ENCODE results near the gene DDX6.
"Not testable (repeated sequence)": the region's sequence is repeated elsewhere in the genome, so short reads cannot be mapped to it uniquely, and the experiment has no call there.

The DDX6 gene

DNA sequence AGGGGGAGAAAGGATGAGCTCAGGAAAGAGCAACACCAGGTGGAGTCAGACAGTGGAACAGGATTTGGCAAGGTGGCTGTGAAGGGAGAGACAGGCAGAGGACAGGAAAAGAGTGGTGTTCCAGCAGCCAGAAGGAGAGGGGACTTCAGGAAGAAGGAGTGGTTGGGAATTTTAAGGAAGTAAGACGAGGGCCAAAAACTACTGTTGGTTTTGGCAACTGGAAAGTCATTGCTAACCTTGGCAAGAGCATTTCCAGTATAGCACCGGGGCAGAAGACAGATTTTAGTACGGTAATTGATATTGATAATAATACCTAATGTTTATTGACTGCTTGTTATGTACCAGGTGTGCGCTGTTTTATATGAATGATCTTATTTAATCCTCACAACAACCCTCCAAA lies 15.4 kb upstream of the DDX6 start:
- H3K9me3 Mint-ChIP-seq, result no peaks in the 10 kb centered on the region
- H3K4me1 Mint-ChIP-seq, result peaks cover 19% of the 10 kb centered on the region
- H3K27me3 Mint-ChIP-seq, result no peaks in the 10 kb centered on the region
- no peak for ATAC-seq
- H3K27ac Mint-ChIP-seq, result peak overlapping the region in 1 of 2 donors; percentile 20
- DNase-seq, result no peak
- H3K4me3 Mint-ChIP-seq, result no peak overlapping the region

DNA sequence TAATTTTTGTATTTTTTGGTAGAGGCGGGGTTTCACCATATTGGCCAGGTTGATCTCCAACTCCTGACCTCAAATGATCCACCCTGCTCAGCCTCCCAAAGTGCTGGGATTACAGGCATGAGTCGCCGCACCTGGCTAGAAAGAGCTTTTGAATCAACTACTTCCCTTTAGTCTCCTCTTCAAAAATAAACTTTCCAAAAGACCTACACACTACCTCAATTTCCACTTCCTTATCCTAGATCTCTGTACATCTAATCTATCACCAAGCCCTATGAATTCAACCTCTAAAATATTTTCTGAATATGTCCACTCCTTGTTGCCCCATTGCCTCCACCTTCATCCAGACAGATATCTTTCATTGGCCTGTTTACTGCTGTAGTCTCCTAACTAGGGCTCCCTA lies 13.1 kb upstream of the DDX6 start:
- no peaks in the 10 kb centered on the region for H3K27me3 Mint-ChIP-seq
- DNase-seq (no peak), ATAC-seq (no peak)
- no peaks in the 10 kb centered on the region for H3K9me3 Mint-ChIP-seq
- H3K4me1 Mint-ChIP-seq, result peaks cover 15% of the 10 kb centered on the region
- peak overlapping the region in 1 of 2 donors; percentile 17 for H3K27ac Mint-ChIP-seq
- H3K4me3 Mint-ChIP-seq, result no peak overlapping the region

DNA sequence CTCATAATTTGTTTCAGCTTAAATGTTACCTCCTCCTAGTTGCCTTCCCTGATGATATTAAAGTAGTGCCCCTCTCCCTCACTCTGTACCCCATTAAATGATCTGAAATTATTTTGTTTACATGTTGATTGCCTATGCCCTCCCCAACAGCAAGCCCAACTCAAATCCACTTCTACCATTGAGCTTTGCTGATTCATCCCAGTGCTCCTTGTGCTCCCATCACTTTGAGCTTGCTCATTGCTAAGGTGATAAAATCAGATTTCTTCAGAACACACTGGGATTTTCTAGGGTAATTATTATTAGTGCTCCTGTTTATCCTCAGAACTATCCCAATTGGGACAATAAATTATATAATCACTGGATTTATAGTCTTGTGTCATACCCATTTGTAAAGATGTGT lies 8.4 kb upstream of the DDX6 start:
- Mint-ChIP-seq H3K27me3 (no peaks in the 10 kb centered on the region), H3K27ac (no peak overlapping the region), H3K9me3 (no peaks in the 10 kb centered on the region), H3K4me1 (no peaks in the 10 kb centered on the region), H3K4me3 (no peak overlapping the region)
- no peak for ATAC-seq
- no peak for DNase-seq

DNA sequence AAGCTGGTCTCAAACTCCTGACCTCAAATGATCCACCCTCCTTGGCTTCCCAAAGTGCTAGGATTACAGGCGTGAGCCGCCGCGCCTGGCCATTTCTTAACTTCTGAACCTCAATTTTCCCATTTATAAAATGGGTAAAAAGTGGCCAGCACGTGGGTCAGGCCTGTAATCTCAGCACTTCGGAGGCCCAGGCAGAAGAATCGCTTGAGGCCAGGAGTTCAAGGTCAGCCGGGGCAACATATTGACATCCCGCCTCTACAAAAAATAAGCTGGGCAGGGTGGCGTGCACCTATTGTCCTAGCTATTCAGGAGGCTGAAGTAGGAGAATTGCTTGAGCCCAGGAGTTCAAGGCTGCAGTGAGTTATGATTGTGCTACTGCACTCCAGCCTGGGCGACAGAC lies 6.5 kb upstream of the DDX6 start:
- Mint-ChIP-seq H3K27me3 (no peaks in the 10 kb centered on the region), H3K4me1 (peaks cover 10% of the 10 kb centered on the region), H3K4me3 (no peak overlapping the region), H3K9me3 (no peaks in the 10 kb centered on the region), H3K27ac (no peak overlapping the region)
- DNase-seq (no peak), ATAC-seq (no peak)

DNA sequence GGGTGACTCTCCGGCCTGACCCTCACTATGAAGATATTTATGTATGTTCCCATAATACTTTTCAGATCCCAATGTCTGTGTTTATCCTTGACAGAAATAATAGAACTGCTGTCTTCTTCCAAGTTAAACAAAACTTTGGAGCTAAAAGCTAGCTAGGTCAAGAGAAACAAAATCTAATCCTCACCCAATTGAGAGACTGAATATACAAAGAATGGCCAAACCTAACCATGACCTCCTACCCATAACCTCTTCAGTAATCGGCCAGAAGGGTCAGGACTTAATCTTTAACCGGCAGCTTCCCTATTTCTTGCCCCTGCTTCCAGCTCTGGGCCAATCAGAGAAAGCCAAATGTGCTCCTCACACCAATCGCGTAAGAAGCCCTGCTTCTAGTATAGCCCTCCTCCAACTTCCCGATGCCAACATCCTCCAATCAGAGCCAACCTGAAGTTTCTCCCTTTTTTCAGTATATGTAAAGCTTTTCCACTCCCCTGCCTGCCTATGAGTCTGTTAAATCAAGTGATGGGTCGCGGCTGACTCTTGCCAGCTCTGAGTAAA lies 1.7 kb upstream of the DDX6 start:
- Mint-ChIP-seq H3K4me1 (peaks cover 15% of the 10 kb centered on the region), H3K4me3 (peak overlapping the region; percentile 97 to 99), H3K9me3 (no peaks in the 10 kb centered on the region), H3K27ac (peak overlapping the region; percentile 99), H3K27me3 (no peaks in the 10 kb centered on the region)
- DNase-seq (peak; percentile 46 to 83), ATAC-seq (peak; percentile 72)

DNA sequence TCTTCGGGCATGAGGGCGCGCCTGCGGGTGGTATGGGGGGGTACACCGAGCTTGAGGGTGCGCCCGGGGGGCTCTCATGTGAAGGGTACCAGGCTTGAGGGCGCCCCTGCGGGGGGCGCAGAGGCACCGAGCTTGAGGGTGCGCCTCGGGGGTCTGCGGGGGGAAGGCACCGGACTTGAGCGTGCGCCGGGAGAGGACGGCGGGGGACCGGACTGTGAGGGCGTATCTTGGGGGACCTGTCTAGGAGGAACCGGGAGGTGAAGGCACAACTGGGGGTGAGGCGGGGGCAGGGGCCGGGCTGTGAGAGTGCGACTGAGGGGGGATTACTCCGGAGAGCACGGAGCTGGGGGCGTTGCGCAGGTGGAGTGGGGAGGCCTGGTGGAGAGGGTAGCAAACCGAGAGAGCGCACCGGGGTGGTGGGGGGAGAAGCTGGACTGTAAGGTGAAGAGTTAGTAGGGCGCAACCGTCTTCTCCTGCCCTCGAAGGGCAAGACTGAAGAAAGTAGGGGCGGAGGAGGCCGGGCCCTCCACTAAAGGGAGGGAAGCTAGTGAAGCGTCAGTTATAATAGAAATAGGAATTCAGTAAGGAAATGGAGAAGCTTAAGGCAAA lies 1.1 kb upstream of the DDX6 start:
- no peaks in the 10 kb centered on the region for H3K27me3 Mint-ChIP-seq
- H3K9me3 Mint-ChIP-seq, result no peaks in the 10 kb centered on the region
- peak overlapping the region; percentile 97 to 99 for H3K4me3 Mint-ChIP-seq
- DNase-seq (peak; percentile 34 to 65), ATAC-seq (peak; percentile 30)
- H3K27ac Mint-ChIP-seq, result peak overlapping the region; percentile 99
- H3K4me1 Mint-ChIP-seq, result peaks cover 20% of the 10 kb centered on the region

DNA sequence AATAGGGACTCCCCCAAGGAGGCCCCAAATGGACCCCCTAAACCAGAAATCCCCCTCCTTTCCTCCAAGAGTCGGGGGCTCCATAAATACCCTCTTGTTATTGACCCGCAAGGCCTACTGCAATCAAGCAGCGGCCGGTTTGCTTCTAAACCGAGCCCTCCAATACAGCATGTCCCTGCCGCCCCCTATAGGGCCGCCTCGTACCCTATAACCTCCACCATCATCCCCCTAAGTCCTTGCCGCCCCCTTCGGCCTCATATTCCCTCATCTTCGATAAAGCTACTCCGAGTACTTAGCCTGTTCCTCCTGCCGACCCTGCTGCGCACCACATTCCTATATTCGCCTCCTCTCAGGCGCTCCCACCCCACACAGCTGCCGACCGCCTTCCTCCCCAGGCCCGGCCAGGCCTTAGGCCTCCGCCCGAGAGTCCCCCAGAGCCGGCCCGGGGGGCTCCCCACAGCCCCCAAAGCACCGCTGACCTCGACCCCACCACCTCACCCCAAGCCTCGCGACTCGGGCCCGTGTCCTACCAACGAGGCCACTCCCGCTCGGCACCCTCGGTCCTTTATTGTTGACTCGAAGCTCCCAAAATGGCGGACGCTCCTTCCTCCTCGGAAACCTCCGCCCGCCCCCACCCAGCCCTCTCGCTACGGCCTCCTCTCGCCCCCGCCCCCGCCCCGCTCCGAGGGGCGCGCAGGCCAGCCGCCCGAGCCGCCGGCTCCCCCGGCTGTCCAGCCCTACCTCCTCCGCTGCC lies 430 bp downstream of the DDX6 start:
- DNase-seq (peak; percentile 69 to 76), ATAC-seq (peak; percentile 52)
- Mint-ChIP-seq H3K4me1 (peaks cover 34% of the 10 kb centered on the region), H3K27ac (peak overlapping the region; percentile 99), H3K27me3 (no peaks in the 10 kb centered on the region), H3K9me3 (no peaks in the 10 kb centered on the region), H3K4me3 (peak overlapping the region; percentile 97 to 99)

DNA sequence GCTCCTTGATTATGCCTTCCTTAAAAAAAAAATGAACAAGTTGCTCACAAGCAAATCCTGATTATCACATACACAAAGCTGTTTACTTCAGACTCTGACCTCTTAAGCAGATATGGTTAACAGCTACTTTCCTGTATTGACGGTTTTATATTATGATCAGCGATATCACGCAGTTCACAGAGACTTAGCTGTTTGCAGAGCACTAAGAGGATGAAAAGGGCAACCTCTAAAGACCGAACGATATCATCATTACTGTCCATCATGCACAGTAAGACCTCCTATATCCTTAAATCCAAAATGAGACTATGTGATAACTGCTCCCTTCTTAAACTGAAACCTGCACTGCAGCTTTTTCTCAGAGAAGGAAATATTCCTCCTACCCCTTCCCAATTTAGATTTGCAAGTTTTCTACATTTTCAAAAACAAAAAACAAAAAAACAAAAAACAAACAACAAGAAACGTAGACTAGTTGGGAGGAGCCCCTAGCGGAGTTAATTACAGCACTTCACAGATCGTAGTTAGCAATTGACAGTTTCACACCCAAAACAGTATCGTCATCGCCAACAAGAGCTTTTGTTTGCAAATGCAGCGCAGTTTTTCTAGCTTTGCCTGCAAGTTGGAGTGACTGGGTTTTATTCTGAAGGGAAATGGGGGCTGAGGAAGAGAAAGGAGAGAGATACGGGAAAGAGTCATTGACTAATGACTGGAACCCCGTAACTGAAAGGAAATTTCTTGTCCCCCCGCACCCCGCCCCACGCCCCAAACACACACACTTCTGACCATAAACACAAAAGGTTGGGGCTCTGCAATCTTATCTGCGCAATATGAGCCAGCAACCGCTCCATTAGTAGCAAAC lies 1.2 kb downstream of the DDX6 start:
- Mint-ChIP-seq H3K27ac (peak overlapping the region; percentile 99), H3K4me1 (peaks cover 35% of the 10 kb centered on the region), H3K9me3 (no peaks in the 10 kb centered on the region), H3K27me3 (no peaks in the 10 kb centered on the region), H3K4me3 (peak overlapping the region; percentile 97 to 99)
- ATAC-seq, result peak; percentile 35
- no peak for DNase-seq

DNA sequence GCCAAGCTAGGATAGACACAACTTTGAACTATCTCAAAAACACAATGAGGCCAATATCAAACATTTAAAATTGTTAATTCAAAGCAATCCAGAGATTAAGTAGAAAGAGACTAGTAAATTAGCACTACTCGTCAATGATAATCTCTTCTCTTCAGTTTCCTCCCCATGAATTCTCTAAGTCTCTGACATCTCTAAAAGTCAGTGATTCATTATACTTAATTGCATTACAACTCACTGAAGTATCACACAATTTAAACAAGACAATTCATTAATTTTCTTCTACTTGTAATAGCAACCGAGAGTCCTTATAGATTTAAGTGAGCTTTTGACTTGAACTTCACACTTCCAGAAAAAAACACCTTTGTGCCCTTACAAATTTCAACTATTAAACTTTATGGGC lies 4.3 kb downstream of the DDX6 start:
- peak overlapping the region; percentile 79 to 85 for H3K4me3 Mint-ChIP-seq
- H3K4me1 Mint-ChIP-seq, result peaks cover 49% of the 10 kb centered on the region
- H3K9me3 Mint-ChIP-seq, result no peaks in the 10 kb centered on the region
- H3K27ac Mint-ChIP-seq, result peak overlapping the region; percentile 67 to 80
- no peak for DNase-seq
- no peaks in the 10 kb centered on the region for H3K27me3 Mint-ChIP-seq
- no peak for ATAC-seq

DNA sequence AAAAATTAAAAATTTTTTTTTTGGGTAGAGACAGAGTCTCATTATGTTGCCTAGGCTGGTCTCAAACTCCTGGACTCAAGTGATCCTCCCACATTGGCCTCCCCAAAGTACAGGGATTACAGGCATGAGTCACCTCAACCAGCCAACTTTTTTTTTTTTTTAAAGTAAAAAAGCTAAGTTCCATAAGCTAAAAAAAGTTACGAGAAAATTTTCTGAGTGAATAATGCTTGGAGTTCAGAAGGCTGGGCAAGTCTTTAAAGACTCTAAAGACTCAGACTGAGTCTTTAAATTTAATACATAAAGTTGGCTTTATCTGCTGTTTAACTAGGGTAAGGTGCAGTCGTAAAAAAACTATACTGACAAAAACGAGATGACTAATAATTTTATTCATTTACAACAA lies 5.6 kb downstream of the DDX6 start:
- Mint-ChIP-seq H3K27me3 (no peaks in the 10 kb centered on the region), H3K27ac (peak overlapping the region in 1 of 2 donors; percentile 19), H3K4me1 (peaks cover 49% of the 10 kb centered on the region), H3K9me3 (no peaks in the 10 kb centered on the region), H3K4me3 (peak overlapping the region in 1 of 2 donors; percentile 85)
- DNase-seq (no peak), ATAC-seq (no peak)

DNA sequence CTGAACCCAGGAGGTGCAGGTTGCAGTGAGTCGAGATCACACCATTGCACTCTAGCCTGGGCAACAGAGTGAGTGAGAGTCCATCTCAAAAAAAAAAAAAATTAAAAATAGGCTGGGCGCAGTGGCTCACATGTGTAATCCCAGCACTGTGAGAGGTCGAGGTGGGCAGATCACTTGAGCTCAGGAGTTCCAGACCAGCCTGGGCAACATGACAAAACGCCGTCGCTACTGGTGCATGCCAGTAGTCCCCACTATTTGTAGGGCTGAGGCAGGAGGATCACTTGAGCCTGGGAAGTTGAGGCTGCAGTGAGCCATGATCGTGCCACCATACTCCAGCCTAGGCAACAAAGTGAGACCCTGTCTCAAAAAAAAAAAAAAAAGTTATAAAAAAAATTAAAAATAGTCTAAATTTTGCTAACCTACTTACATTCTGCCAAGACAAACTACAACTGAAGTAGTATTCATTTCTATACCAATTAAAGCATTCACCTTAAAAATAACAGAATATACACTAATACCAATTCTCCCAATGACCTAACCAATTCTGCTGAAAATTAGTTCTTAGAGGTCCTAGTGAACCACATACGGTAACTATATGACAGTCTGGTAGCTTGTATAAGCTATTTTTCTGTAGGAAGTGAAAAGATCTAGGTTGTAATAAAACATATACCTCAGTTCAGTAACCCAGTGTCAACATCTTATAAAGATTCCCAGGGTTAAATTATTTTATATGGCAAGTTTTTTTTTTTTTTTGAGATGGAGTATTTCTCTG lies 7.1 kb downstream of the DDX6 start:
- Mint-ChIP-seq H3K4me3 (peak overlapping the region; percentile 8 to 60), H3K4me1 (peaks cover 50% of the 10 kb centered on the region), H3K27ac (peak overlapping the region in 1 of 2 donors; percentile 25), H3K9me3 (no peaks in the 10 kb centered on the region), H3K27me3 (no peaks in the 10 kb centered on the region)
- peak; percentile 47 for ATAC-seq
- DNase-seq, result no peak

DNA sequence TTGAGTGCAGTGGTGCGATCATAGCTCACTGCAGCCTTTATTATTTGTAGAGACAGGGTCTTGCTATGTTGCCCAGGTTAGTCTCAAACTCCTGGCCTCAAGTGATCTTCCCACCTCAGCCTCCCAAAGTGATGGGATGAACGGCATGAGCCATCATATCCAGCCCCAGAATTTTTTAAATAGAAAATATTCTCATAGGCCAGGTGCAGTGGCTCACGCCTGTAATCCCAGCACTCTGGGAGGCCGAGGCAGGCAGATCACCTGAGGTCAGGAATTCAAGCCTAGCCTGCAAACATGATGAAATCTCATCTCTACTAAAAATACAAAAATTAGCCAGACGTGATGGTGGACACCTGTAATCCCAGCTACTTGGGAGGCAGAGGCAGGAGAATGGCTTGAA lies 7.6 kb downstream of the DDX6 start:
- H3K4me1 Mint-ChIP-seq, result peaks cover 56% of the 10 kb centered on the region
- not testable (repeated sequence) for H3K27ac Mint-ChIP-seq, DNase-seq, ATAC-seq, H3K9me3 Mint-ChIP-seq, H3K4me3 Mint-ChIP-seq, H3K27me3 Mint-ChIP-seq

DNA sequence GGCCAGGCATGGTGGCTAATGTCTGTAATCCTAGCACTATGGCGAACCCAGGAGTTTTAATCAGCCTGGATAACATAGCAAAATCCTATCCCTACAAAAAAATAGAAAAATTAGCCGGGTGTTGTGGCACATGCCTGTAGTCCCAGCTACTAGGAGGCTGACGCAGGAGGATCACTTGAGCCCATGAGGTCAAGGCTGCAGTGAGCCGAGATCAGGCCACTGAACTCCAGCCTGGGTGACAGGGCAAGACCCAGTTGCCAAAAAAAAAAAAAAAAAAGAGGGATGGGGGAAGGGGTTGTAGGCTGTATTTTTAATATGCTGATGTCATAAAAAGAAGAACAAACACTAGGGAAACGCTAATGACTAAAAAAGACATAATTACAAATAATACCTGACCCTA lies 12.1 kb downstream of the DDX6 start:
- H3K9me3 Mint-ChIP-seq, result no peaks in the 10 kb centered on the region
- H3K4me3 Mint-ChIP-seq, result no peak overlapping the region
- ATAC-seq, result no peak
- H3K27me3 Mint-ChIP-seq, result no peaks in the 10 kb centered on the region
- no peak for DNase-seq
- H3K4me1 Mint-ChIP-seq, result peaks cover 60% of the 10 kb centered on the region
- H3K27ac Mint-ChIP-seq, result no peak overlapping the region

DNA sequence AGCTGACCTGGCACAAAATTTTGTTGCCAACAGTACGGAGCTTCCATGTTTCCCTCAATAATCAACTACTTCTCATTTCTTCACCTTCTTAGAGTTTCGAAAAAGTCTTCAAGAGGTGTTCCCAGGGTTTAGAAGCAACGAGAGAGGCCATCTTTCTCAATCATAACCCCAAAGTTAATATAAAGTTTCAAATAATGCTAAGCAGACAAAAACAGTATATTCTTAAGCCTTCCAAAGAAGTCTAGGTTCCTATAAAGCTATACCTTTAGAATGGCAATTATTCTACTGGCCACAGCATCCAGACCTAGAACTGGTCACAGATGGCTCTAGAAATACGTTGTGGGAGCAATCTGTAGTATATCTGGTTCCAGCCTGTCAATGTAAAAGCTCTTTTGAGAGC lies 16.9 kb downstream of the DDX6 start:
- H3K27me3 Mint-ChIP-seq, result no peaks in the 10 kb centered on the region
- peak overlapping the region in 1 of 2 donors; percentile 21 for H3K4me3 Mint-ChIP-seq

More for the DNA sequence above, 16.9 kb downstream of the DDX6 start:
- H3K27ac Mint-ChIP-seq, result no peak overlapping the region
- H3K9me3 Mint-ChIP-seq, result no peaks in the 10 kb centered on the region
- peaks cover 83% of the 10 kb centered on the region for H3K4me1 Mint-ChIP-seq
- ATAC-seq (no peak), DNase-seq (no peak)

Data from stimulated activated naive CD8-positive, alpha-beta T cell treated with anti-CD3 and anti-CD28 coated beads, Interleukin-15, amount 100 ng/mL, for 72 hours (primary cell).